Calu3 (cell line): Measurements from ENCODE around the gene S1PR3. TPM values are rescaled to one million over a fixed set of nuclear protein-coding genes. Genes with fewer than 3 reads are reported as not detected.

Source experiments
- BruUV-seq: library from RNA; stranded (reverse); fragments of 400-500 nt; replicated peaks from 2 replicates; lab custom pipeline; 2021; lab: Mats Ljungman, UMichigan
- CTCF ChIA-PET: fragments of 300-600 bp; sonication (Branson Sonifier 250); formaldehyde crosslinking; loops from one replicate; lab custom pipeline; 2022; ENCODE audit warnings: antibody characterized with exemption; lab: Charles Lee
- DNase-seq: peaks from one replicate; pipeline ENCODE4 v3.0.0; 2022
- H3K27ac Mint-ChIP-seq: one replicate; pipeline ENCODE4 v1.8.0; 2022; ENCODE audit warnings: mixed read lengths; ENCODE audit not compliant: unreplicated experiment
- H3K27me3 Mint-ChIP-seq: one replicate; pipeline ENCODE4 v1.8.0; 2022; ENCODE audit warnings: mixed read lengths; ENCODE audit not compliant: unreplicated experiment
- H3K36me3 Mint-ChIP-seq: one replicate; pipeline ENCODE4 v1.8.0; 2022; ENCODE audit warnings: mild to moderate bottlenecking, moderate library complexity, mixed read lengths; ENCODE audit not compliant: insufficient read depth, unreplicated experiment
- H3K4me1 Mint-ChIP-seq: one replicate; pipeline ENCODE4 v1.8.0; 2022; ENCODE audit warnings: mild to moderate bottlenecking, low read depth, mixed read lengths; ENCODE audit not compliant: unreplicated experiment
- H3K4me3 Mint-ChIP-seq: one replicate; pipeline ENCODE4 v1.8.0; 2022; ENCODE audit warnings: mild to moderate bottlenecking, low read depth, moderate library complexity, mixed read lengths; ENCODE audit not compliant: unreplicated experiment
- H3K9me3 Mint-ChIP-seq: one replicate; pipeline ENCODE4 v1.8.0; 2022; ENCODE audit warnings: low read depth, mixed read lengths; ENCODE audit not compliant: unreplicated experiment
- intact Hi-C: fragments of 100-400 bp; cut with micrococcal nuclease; formaldehyde crosslinking; loops from one replicate; pipeline ENCODE4 v1.10.0; 2022; ENCODE audit not compliant: unreplicated experiment
- total RNA-seq: library from RNA; stranded (reverse); gene quantifications from 2 replicates; pipeline ENCODE4 v1.2.3, GENCODE V29; 2022
- TF ChIP-seq, protein P1 (sequence below): fragments of 200-600 bp; IDR thresholded peaks from one replicate; pipeline ENCODE4 v1.8.0; 2022; ENCODE audit warnings: antibody characterized with exemption; ENCODE audit not compliant: unreplicated experiment

Gene S1PR3
- total RNA-seq, 1 experiment from 2014 or later = 0.66 TPM

DNA sequence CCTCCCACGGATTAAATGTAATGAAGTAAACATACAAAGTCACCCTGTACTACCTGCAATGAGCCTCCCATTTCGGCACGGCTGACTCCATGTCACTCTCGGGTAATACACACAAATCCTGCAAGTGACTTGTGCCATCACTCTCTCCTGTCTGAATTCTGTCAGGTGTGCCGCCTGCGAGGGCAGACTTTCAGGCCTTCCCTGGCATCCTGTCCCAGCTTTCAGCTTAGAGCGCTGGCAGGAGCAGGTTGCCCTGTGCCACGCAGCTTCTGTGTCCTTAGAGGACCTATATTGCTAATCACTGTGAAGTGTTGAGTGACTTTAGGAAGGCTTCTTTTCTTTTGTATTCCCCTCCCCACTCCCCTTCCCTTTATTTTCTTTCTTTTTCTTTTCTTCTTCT lies 25.8 kb upstream of the S1PR3 start:
- BruUV-seq = no TSS peak
- H3K9me3 Mint-ChIP-seq = no peaks in the 10 kb centered on the region
- H3K36me3 Mint-ChIP-seq = no peaks in the 10 kb centered on the region
- H3K27me3 Mint-ChIP-seq = peaks cover 67% of the 10 kb centered on the region
- no peak overlapping the region for H3K4me3 Mint-ChIP-seq
- DNase-seq = no peak
- intact Hi-C loops = no loop called here
- H3K4me1 Mint-ChIP-seq = no peaks in the 10 kb centered on the region
- TF ChIP-seq, protein P1, sequence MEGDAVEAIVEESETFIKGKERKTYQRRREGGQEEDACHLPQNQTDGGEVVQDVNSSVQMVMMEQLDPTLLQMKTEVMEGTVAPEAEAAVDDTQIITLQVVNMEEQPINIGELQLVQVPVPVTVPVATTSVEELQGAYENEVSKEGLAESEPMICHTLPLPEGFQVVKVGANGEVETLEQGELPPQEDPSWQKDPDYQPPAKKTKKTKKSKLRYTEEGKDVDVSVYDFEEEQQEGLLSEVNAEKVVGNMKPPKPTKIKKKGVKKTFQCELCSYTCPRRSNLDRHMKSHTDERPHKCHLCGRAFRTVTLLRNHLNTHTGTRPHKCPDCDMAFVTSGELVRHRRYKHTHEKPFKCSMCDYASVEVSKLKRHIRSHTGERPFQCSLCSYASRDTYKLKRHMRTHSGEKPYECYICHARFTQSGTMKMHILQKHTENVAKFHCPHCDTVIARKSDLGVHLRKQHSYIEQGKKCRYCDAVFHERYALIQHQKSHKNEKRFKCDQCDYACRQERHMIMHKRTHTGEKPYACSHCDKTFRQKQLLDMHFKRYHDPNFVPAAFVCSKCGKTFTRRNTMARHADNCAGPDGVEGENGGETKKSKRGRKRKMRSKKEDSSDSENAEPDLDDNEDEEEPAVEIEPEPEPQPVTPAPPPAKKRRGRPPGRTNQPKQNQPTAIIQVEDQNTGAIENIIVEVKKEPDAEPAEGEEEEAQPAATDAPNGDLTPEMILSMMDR = no peak
- H3K27ac Mint-ChIP-seq = no peak overlapping the region
- CTCF ChIA-PET = no interaction called here

DNA sequence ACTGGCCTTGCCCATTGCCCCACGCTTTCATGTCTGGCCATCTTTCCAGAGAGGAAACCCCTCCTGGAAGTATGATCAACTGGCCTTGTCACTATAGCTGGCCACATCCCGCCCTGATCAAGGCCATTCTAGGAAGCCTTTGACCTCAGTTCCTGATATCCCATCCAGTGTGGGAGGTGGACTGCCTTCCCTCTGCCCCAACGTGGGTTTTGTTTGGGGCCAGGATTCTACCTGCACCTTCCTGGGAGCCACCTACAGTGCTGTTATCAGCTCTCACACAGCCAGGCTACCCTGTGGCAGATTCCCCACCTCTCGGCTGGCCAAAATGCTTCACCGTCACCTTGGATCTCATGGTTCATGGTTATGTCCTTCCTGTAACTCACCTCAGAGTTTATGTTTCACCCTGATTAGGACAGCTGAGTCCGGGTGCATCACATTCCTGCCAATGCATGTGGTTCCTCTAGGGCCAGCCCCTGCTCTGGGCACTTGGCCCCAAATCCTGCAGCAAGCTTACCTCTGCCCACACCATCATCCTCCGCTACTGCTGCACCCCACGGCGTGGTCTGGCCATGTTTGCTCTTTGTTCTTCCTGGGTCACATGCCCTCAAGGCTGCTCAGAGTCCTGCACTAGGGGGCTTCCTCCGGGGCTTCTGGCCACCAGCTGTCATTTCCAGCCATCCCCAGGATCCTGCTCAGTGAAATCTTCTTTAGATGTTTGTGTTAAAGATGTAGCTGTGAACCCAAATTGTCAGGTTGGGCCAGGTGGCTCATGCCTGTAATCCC lies 24.2 kb upstream of the S1PR3 start:
- Mint-ChIP-seq H3K4me1 (no peaks in the 10 kb centered on the region), H3K27me3 (peaks cover 51% of the 10 kb centered on the region), H3K36me3 (no peaks in the 10 kb centered on the region), H3K27ac (no peak overlapping the region), H3K4me3 (no peak overlapping the region), H3K9me3 (no peaks in the 10 kb centered on the region)
- TF ChIP-seq, protein P1 = no peak
- intact Hi-C loops = no loop called here
- no TSS peak for BruUV-seq
- no peak for DNase-seq
- CTCF ChIA-PET = no interaction called here

DNA sequence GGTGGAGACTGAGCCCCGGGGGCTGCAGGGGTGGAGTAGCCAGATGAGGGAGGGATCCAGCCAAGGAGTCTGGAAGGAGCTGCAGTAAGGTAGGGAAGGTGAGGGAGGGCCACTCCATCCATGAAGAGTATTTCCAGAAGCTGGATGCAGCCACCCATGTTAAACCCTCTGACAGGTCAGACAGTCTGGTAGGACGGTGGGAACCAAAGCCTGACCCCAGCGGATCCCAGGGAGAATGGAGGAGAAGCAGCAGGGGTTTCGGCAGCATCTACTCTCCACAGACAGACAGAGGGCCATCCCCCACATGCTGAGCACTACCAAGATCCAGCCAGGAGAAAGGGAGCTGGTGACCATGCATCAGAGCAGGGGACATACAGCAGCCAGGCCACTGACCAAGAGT lies 22.5 kb upstream of the S1PR3 start:
- no TSS peak for BruUV-seq
- H3K4me3 Mint-ChIP-seq = no peak overlapping the region
- no peak overlapping the region for H3K27ac Mint-ChIP-seq
- H3K4me1 Mint-ChIP-seq = no peaks in the 10 kb centered on the region
- TF ChIP-seq, protein P1 = no peak
- H3K9me3 Mint-ChIP-seq = no peaks in the 10 kb centered on the region
- H3K36me3 Mint-ChIP-seq = no peaks in the 10 kb centered on the region
- no peak for DNase-seq
- intact Hi-C loops = no loop called here
- CTCF ChIA-PET = no interaction called here
- peaks cover 34% of the 10 kb centered on the region for H3K27me3 Mint-ChIP-seq

DNA sequence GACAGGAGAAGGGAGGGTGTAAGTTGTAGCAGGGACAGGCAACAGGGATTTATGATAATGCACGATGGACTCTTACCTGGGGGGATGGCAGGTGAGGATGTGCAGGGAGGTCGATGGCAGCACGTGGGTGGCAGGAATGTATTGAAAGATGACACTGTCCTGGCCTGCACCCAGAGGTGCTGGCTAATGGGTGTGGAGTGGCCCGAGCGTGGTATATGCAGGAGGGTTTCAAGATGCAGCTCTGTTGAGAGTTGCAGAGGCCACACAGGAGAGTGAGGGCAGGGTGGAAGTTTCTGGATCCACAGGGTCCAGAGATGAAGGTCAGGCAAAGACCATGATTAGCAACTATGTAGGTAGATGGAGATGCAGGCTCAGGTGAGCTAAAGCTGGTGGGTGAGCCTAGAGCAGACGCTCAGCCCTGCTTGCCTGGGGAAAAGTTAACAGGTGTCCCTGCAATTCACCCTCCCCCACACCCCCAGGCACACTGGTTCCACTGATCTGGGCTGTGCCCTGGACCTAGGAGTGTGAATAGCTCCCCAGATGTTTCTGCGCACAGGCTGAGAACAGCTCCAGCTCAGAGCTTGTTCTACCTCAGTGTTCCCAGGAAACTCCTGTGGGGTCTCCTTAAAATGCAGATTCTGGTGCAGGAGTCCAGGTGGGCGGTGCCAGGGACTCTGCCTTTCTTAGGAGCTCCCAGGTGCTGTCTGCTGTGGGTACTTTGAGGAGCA lies 21.5 kb upstream of the S1PR3 start:
- CTCF ChIA-PET = no interaction called here

More for the DNA sequence above, 21.5 kb upstream of the S1PR3 start:
- no peak for DNase-seq
- H3K27me3 Mint-ChIP-seq = peaks cover 29% of the 10 kb centered on the region
- BruUV-seq = no TSS peak
- no peaks in the 10 kb centered on the region for H3K36me3 Mint-ChIP-seq
- TF ChIP-seq, protein P1 = no peak
- H3K27ac Mint-ChIP-seq = no peak overlapping the region
- intact Hi-C loops = no loop called here
- H3K4me1 Mint-ChIP-seq = no peaks in the 10 kb centered on the region
- no peaks in the 10 kb centered on the region for H3K9me3 Mint-ChIP-seq
- no peak overlapping the region for H3K4me3 Mint-ChIP-seq
